Skeletal muscle cell (primary cell): ENCODE results near the gene CCDC196.

Experiments used
- DNase-seq: peaks from one replicate; pipeline ENCODE4 v3.0.0-alpha.2; 2010; ENCODE audit warnings: low read depth
- H3K4me3 ChIP-seq: 2 replicates; pipeline ENCODE4 v1.5.1; 2011; ENCODE audit warnings: low read depth, mild to moderate bottlenecking, control low read depth, low read length, moderate library complexity

Gene CCDC196, protein sequence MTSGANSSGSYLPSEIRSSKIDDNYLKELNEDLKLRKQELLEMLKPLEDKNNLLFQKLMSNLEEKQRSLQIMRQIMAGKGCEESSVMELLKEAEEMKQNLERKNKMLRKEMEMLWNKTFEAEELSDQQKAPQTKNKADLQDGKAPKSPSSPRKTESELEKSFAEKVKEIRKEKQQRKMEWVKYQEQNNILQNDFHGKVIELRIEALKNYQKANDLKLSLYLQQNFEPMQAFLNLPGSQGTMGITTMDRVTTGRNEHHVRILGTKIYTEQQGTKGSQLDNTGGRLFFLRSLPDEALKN

DNA sequence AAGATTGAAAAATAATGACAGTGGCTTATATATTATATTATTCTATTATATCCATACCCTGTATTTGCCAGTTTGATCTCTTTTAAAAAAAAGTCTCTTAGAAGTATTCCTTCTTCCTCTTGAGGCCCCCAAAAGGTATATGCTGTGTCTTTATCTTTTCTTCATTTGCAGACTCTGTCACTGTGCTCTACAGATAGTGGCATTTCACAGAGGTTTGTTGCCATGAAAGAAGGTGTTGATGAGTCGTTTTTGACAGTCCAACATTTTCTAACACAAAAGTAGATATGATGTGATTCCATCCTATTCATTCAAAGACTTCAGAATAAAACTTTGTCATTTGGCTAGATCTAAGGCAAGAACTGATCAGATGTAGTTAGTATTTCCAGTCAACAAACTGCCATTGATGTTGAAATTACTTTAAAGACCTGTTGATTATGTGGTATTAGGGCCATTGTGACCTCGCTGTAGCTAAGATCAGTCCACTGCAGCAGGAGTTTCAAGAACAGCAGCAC, at the start of gene CCDC196:
Gene CCDC196 (plus strand): TSS at position 462 of the 512 bp plus-strand sequence. CDS start 132 bp downstream, outside the sequence.
- DNase-seq, result no peak
- no peak within 1 kb of the TSS for H3K4me3 ChIP-seq

DNA sequence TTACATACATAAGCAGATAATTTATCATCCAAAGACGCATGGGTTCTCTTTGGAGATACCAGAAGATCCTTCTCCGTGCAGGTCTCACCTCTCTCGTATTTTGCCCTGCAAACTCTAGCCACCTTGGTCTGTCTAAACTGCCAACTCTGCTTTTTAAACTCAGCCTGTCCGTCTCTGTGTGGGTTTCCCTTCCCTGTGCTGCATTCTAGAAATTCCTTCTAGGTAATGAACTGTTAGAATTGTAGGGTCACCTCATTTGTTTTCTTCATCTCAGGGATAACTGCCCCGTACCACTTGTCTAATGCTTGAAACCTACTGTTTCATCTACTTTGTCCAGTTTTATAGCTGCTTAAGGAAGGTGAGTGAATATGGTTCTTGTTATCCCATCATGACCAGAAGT, 45.4 kb upstream of the CCDC196 start:
- DNase-seq, result no peak
- no peak overlapping the region for H3K4me3 ChIP-seq

DNA sequence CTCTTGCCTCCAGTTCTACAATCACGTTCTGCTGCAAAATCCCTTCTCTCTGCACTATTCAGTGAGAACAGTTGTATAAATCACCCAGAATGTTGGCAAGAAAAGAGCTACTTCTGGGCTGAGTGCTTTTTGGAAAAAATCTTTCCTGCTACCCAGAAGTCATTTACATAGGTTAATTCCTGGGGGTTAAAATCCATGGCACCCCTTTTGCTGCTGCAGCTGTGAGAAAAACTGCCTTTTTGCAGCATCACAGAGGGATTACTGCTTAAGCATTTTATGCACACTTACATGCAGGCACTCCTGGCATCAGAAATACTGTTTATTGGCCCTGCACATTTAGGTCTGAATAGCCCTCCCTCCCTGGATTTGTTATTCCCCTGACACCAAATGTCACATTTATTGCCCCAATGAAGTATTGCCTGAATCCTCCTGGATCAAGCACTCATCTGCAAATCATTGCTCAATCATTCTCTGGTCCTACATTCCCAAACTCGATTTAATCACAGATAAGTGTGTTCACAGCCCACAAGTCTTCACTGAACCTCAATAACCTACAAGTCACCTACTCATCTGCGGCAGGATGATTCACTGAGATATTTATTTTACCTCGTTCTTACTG, 43.1 kb upstream of the CCDC196 start:
- DNase-seq, result no peak
- H3K4me3 ChIP-seq, result no peak overlapping the region

DNA sequence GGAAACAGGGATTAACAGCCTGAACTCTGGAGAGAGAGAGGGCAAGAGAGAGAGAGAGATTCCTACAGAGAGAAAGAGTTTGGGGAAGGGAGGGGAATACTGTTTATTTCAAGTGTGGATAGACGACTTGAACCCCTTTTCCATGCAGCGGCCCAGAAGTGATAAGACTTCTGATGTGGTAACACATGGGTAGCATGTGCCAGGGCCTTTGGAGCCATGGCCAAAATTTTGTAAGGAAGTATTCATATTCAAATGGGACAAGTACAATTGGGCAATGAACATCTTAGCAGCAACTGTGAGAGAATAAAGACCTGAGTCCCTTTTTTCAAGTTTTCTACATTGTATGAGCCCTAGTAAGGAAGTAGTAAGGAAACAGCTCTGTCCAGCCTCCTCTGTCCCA, 42.4 kb upstream of the CCDC196 start:
- DNase-seq, result no peak
- H3K4me3 ChIP-seq, result no peak overlapping the region

DNA sequence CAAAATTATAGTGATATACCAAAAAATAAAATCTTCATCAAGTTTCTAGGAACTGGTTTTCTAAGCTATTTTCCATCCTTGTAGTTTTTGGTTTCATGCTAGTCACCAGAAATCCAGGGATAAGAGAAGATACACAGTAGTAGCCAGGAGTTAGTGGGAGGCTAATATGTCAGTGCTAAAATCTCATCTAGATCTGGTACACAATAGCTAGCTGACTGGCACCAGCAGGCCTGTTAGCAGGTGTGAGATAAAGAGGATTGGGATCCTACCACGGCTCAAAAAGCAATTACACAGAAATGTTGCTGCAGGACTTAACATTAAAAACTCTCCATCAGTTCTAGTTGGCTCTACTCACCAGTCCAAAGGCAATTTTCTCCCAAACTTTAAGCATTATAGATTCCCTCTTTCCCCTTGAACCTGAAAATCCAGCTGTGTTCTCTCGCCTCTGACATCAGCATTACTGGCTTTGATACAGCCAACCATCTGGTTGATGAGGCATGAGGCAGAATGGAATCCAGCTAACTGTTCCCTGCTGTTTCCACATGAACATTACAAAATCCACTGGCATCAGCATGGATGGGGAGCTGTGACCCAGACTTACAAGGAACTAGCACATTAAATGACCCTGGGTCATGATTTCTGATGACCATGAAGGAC, 41.8 kb upstream of the CCDC196 start:
- no peak overlapping the region for H3K4me3 ChIP-seq
- no peak for DNase-seq

DNA sequence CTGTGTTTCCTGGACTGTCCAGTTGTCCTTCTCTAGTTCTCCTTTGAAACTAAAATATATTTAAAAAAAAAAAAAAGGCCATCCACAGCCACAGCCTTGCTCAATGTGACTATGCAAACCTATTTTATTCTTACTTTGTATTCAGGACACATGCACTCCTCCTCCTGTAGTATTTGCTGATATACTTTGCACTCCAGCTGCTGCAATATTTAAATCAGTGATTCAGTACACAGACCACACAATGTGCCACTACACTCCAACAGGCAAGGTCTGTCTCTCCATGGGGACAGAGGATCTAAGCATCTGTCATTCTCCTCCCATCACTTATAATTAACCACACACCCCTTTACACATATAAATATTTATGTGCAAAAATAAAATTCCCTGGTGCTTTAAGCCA, 40.2 kb upstream of the CCDC196 start:
- no peak overlapping the region for H3K4me3 ChIP-seq
- DNase-seq, result no peak

DNA sequence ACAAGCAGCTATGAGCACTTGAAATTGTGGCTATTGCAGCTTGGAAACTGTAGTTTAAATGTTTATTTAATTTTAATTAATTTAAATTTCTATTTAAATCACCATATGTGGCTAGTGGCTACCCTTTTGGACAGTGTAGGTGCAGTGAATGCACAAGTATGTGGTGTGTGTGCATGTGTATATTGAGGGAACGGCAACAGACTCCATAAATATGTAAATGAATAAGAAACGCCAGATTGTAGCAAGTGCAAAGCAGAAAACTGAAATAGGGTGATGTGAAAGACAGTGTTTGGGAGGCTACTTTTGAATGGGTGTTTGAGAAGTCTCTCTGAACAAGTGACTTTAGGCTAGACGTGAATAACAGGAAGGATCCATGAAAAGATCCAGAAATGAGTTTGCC, 32.7 kb upstream of the CCDC196 start:
- no peak for DNase-seq
- H3K4me3 ChIP-seq, result no peak overlapping the region

DNA sequence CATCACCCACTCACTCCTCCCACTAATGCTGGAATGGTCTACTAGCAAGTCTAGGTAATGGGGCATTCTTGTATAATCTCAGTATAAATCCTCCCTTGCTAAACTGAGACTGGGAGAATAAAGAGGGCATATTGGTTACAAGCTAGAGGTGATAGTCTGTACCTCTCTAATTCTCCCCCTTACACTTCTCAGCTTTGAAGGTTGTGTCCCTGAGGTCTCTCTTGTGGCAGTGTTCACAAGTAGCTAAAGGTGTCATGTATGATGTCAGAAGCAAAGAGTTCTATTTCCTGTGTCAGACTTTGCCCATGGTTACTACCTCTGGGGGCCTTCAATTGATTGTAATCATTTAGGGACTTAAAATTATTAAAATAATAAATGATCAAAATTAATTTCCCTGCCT, 26.6 kb upstream of the CCDC196 start:
- no peak overlapping the region for H3K4me3 ChIP-seq
- DNase-seq, result no peak

DNA sequence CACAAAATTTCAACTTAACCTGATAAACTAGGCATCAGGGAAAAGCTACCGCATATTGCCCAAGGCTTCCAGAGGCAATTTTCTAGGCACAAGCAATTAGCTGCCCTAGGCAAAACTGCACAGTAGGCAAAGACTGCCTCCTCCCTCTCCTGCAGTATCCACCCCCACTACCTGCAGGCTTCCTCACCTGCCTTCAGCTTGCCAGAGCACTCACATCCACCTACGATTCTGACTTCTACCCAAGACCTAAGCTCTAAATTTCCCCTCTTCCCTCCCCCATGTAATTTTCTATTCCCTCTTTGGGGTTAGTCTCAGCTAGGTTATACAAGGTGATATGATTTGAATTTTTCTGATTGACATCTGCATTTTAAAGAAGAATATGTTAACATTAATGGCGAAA, 21.9 kb upstream of the CCDC196 start:
- no peak overlapping the region for H3K4me3 ChIP-seq
- no peak for DNase-seq

DNA sequence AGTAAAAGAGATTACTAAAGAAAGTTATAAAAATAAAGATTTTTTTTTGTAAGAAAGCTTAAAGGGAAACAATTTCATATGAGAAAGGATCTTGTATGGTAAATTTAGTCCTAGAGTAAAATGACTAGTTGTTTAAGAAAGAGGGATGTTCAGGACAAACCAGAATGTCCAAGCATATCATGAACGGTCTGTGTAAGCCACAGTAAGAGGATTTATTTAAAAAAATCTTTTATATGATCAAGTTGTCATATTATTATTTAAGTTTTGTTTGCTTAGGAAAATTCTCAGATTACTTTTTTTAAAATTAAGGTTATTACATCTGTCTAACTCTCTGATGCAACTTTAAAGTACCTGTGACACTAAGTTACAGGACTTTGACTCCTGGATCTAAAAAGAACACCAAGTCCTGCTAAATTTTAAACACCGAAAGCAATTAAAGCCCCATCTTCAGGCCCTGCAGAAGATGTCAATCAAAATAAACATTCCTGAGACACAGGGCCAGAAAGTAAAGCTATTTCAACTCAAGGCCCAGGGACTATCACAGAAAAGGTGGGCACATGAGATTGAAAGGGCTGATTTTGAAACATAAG, 17.3 kb upstream of the CCDC196 start:
- no peak overlapping the region for H3K4me3 ChIP-seq
- no peak for DNase-seq

DNA sequence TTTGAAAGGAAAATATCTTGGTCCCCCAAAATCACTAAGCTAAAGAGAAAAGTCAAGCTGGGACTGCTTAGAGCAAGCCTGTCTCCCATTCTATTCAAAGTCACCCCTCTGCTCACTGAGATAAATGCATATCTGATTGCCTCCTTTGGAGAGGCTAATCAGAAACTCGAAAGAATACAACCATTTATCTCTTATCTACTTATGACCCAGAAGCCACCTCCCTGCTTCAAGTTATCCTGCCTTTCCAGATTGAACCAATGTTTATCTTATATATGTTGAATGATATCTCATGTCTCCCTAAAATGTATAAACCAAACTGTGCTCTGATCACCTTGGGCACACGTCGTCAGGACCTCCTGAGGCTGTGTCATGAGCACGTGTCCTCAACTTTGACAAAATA, 14.6 kb upstream of the CCDC196 start:
- no peak for DNase-seq
- H3K4me3 ChIP-seq, result no peak overlapping the region

DNA sequence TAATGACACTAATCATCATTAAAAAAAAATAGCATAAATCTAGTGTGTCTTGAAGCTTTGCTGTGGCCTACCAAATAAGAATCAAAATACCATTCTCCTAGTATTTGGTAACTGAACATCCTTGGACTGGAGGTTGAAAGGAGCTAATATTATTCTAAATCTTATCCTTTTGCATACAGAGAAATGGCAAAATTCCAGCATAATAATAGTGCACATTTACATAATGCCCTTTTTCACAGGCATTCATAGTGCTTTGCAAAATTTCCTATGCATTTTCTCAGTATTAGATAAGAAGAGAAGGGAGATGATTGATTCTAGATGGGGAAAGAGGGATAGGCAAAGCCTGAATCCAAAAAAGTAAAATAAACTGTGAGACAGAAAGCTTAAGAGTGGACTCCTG, 13.9 kb upstream of the CCDC196 start:
- no peak overlapping the region for H3K4me3 ChIP-seq
- DNase-seq, result no peak

DNA sequence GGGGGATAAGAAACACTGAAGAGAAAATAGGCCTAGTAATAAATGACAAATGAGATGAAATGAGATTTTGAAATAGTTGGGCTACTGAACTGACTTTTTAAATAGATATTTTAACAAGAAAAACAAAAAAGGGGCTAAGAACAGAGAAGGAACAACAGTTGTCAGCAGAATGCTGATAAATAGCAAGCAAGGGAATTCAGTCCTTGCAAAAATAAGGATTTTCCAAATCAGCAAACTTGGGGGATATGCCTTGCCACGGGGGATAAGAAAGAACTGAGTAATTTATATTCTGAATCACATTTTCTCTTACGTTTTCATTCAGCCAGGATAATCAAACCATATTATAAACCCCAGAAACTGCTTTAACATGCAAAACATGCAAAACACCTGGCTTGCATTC, 12.9 kb upstream of the CCDC196 start:
- no peak overlapping the region for H3K4me3 ChIP-seq
- DNase-seq, result no peak

DNA sequence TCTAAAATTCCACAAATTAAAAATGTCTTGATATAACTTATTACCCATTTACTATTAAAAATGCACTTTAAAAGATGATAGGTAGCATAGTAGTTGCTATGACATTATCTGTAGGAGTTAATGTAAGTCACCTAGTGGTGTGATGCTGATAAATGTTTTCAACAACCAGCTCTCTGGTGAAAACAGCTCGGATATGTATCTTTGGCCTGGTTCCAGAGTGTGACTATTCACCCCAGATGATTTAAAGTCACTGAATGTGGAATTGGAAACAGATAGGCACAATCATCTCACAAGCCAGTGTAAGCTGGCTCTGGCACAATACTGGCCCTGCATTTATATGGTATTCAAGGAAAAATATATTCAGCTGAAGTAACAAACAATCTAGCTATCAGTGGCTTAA, 9.2 kb upstream of the CCDC196 start:
- peak; percentile 20 for DNase-seq
- no peak overlapping the region for H3K4me3 ChIP-seq

DNA sequence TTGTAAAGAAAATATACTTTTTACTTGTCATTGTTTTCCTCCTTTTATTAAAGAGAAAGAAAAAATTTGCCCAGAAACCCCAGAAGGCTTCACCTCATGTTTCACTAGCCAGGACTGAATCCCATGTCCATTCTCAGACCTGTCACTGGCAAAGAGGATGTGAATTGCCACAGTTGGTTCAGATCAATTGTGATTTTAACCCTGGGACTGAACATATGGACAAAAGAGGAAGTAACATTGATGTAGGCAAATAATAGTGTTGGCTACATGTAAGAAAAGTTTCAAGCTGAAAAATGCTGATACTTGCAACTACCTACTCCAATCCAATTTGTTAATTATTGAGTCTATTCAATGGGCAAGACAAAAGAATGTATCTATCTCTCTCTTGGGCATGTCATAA, 8.6 kb upstream of the CCDC196 start:
- no peak for DNase-seq
- H3K4me3 ChIP-seq, result no peak overlapping the region

DNA sequence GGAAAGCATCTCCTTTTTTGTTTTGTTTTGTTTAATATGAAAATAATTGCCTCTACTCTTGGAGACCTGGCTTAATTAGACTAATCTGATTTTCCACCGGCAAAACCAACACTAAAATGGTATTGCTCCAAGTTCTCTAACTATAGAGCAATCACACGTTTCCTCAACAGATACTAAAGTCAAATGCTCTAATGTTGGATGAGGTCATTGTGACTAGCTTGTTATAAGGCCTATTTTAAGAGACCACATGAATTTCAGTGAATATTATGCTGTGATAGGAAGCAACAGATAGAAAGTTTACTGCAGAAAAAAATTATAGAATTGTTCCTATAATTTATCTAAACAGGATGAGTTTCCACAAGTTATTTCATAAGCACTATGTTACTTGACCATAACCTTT, 3.3 kb upstream of the CCDC196 start:
- no peak for DNase-seq
- no peak overlapping the region for H3K4me3 ChIP-seq

DNA sequence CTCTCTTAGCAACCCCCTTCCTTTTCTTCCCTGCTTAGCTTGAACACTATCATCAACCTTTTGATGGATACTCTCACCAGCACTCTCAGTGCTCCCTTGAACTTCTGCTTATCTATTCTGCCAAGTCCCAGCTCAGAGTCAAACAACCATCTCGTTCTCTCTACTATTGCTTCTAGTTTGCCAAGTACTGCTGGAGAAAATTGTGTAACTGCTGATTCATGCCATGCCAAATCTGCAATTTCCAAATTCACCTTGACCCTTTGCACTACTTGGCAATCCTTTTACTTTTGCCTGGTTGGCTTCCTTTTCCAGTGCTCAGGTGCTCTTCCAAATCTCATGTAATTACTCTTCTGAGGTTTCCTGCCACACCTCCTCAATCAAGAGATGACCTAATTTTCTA, 2.8 kb upstream of the CCDC196 start:
- DNase-seq, result no peak
- no peak overlapping the region for H3K4me3 ChIP-seq

DNA sequence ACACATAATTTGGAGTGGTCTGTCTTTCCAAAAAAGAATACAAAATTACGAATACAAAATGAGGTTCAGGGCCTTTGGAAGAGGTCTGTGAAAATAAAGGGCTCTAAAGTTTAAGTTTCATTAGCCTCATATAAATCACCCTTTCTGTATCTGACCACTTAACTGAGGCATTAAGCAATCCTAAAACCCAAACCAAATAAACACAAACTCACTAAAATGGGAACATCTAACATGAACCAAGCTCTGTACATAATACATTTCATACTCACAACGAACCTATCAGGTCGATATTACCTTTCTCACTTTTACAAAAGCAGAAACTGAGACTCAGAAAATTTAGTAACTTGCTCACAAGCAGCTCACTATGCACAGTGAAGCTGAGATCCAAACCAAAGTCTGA, 1.1 kb upstream of the CCDC196 start:
- DNase-seq, result no peak

DNA sequence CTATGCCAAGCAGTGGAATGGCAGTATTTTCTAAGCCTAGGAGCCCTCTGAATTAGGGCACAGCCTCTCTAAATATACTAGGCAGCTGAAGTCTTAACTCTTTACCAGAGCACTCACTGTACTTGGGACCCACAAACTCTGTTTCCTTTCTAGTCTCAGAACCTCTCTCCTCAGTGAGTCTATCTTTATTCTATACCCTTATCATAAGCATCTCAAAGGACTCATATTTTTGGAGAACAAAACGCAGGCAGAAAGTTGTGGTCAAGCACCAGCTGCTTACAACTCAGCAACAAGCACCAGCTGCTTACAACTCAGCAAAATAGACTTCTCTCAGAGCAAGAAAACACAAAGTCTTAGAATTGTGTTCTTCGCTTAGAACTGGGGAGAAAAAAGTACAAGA, 993 bp downstream of the CCDC196 start:
- H3K4me3 ChIP-seq, result no peak overlapping the region
- DNase-seq, result no peak

More for the DNA sequence above, 1.1 kb upstream of the CCDC196 start:
- no peak overlapping the region for H3K4me3 ChIP-seq
